SU-DHL-6 (cell line): ENCODE measurements around the gene NOTUM.

Source experiments
- H2AFZ ChIP-seq: fragments of 200-600 bp; sonication (generic); 2 replicates; pipeline ENCODE4 v1.6.1; 2014; ENCODE audit warnings: low read depth, mild to moderate bottlenecking, moderate library complexity, mixed read lengths, antibody characterized with exemption, low read length; ENCODE audit not compliant: severe bottlenecking
- H3F3A ChIP-seq: fragments of 200-600 bp; shearing (Covaris generic); 2 replicates; pipeline ENCODE4 v1.6.0; 2016; ENCODE audit warnings: antibody characterized with exemption, mild to moderate bottlenecking; ENCODE audit not compliant: insufficient read depth
- H3K27ac ChIP-seq: fragments of 200-600 bp; sonication (generic); 2 replicates; pipeline ENCODE4 v1.5.1; 2016; ENCODE audit warnings: low read depth, mild to moderate bottlenecking, low read length, moderate library complexity, mixed read lengths
- H3K27me3 ChIP-seq: fragments of 200-600 bp; sonication (generic), shearing (Covaris generic); 2 replicates; pipeline ENCODE4 v1.6.0; 2014; ENCODE audit warnings: mild to moderate bottlenecking, low read length
- H3K36me3 ChIP-seq: fragments of 200-600 bp; sonication (generic); 2 replicates; pipeline ENCODE4 v1.6.1; 2014; ENCODE audit warnings: mild to moderate bottlenecking, low read length, mixed read lengths
- H3K4me2 ChIP-seq: fragments of 300-600, 200-600 bp; shearing (Covaris generic), sonication (generic); 2 replicates; pipeline ENCODE4 v1.6.0; 2014; ENCODE audit warnings: low read length, low read depth, mild to moderate bottlenecking; ENCODE audit not compliant: poor library complexity, severe bottlenecking
- H3K4me3 ChIP-seq: fragments of 200-600 bp; sonication (generic); 2 replicates; pipeline ENCODE4 v1.5.1; 2014; ENCODE audit warnings: antibody characterized with exemption, low read length, mild to moderate bottlenecking, mixed read lengths; ENCODE audit not compliant: insufficient read depth, poor library complexity, severe bottlenecking
- H3K79me2 ChIP-seq: fragments of 200-600 bp; sonication (generic); 2 replicates; pipeline ENCODE4 v1.6.1; 2014; ENCODE audit warnings: mild to moderate bottlenecking, low read length, moderate library complexity; ENCODE audit not compliant: insufficient read depth
- H3K9ac ChIP-seq: fragments of 200-600 bp; sonication (generic); 2 replicates; pipeline ENCODE4 v1.7.0; 2014; ENCODE audit warnings: mild to moderate bottlenecking, low read length
- H3K9me2 ChIP-seq: fragments of 200-600 bp; sonication (generic); replicated peaks from 2 replicates; pipeline ENCODE4 v1.6.1; 2014; ENCODE audit warnings: low read length; ENCODE audit not compliant: insufficient read depth
- H3K9me3 ChIP-seq: fragments of 200-600 bp; sonication (generic); 2 replicates; pipeline ENCODE4 v1.6.1; 2014; ENCODE audit warnings: low read length, mixed read lengths; ENCODE audit not compliant: insufficient read depth
- H4K20me1 ChIP-seq: fragments of 200-600 bp; sonication (generic); 2 replicates; pipeline ENCODE4 v1.6.1; 2014; ENCODE audit warnings: low read depth, mild to moderate bottlenecking, antibody characterized with exemption, low read length, moderate library complexity, mixed read lengths
- EZH2phosphoT487 ChIP-seq: fragments of 200-600 bp; sonication (generic), shearing (Covaris generic); conservative IDR thresholded peaks from 2 replicates; pipeline ENCODE4 v1.6.1; 2018; ENCODE audit warnings: mild to moderate bottlenecking, antibody characterized with exemption, low read length, moderate library complexity, mixed read lengths
- TF ChIP-seq, protein P1 (sequence below): fragments of 200-600 bp; sonication (generic); IDR thresholded peaks from one replicate; pipeline ENCODE4 v1.5.1; 2017; ENCODE audit warnings: antibody characterized with exemption, mild to moderate bottlenecking, low read length, moderate library complexity; ENCODE audit not compliant: insufficient read depth, poor library complexity, severe bottlenecking

The NOTUM gene

DNA sequence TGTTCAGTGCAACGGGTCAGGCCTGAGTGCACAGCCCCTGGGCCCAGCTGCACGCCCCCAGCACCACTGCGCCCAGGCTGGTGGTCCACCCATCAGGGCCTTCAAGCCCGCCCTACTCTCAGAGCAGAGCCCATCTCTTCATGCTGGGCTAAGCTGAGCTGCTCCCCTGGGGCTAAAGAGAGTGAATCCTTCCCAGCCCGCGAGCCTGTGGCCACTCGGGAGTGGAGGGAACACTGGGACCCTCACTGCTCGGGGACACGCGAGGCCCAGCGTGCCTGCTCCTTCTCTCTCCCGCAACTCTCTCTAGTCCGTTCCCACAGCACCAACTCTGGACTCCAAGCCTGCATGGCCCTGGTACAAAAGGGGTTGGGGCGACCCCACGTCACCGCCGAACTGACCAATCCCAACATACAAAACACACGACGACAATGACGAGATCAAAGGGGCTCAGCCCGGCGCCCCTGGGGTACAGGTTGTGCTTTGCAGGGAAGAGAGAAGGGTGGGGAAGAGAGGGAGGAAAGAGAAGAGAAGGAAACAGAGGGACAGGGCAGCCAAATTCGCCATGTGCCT is 38.9 kb downstream of the NOTUM start:
- H3K27ac ChIP-seq, result no peak overlapping the region
- H3K9me2 ChIP-seq, result no peaks in the 10 kb centered on the region
- H3K4me2 ChIP-seq, result no peak overlapping the region
- no peaks in the 10 kb centered on the region for H3K9me3 ChIP-seq
- peaks cover 73% of the 10 kb centered on the region for H3K79me2 ChIP-seq
- H3K4me3 ChIP-seq, result no peak overlapping the region
- no peak overlapping the region for H3K9ac ChIP-seq
- no peaks in the 10 kb centered on the region for H3K36me3 ChIP-seq
- H2AFZ ChIP-seq, result no peak overlapping the region
- H4K20me1 ChIP-seq, result no peaks in the 10 kb centered on the region
- H3F3A ChIP-seq, result no peaks in the 10 kb centered on the region
- no peak for TF ChIP-seq EZH2phosphoT487
- TF ChIP-seq, protein P1, sequence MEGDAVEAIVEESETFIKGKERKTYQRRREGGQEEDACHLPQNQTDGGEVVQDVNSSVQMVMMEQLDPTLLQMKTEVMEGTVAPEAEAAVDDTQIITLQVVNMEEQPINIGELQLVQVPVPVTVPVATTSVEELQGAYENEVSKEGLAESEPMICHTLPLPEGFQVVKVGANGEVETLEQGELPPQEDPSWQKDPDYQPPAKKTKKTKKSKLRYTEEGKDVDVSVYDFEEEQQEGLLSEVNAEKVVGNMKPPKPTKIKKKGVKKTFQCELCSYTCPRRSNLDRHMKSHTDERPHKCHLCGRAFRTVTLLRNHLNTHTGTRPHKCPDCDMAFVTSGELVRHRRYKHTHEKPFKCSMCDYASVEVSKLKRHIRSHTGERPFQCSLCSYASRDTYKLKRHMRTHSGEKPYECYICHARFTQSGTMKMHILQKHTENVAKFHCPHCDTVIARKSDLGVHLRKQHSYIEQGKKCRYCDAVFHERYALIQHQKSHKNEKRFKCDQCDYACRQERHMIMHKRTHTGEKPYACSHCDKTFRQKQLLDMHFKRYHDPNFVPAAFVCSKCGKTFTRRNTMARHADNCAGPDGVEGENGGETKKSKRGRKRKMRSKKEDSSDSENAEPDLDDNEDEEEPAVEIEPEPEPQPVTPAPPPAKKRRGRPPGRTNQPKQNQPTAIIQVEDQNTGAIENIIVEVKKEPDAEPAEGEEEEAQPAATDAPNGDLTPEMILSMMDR, result no peak
- H3K27me3 ChIP-seq, result no peaks in the 10 kb centered on the region

DNA sequence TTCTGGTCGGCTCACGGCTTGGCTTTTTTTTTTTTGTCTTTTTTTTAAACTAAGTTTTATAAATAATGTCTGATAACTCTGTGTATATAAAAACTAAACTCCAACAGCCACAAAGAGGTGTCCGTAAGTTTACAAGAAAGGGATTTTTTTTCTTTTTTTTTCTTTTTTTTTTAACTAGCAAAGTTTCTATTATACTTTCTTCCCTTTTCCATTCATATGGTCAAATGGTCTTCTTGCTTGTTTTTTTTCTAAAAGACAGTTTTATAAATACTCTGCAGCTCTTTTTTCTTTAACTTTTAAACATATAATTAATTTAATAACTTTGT is 39.5 kb downstream of the NOTUM start:
- Histone ChIP-seq H3K4me2 (no peak overlapping the region), H3K27me3 (no peaks in the 10 kb centered on the region), H3K4me3 (no peak overlapping the region), H3K9ac (no peak overlapping the region), H3K9me3 (no peaks in the 10 kb centered on the region), H3K9me2 (no peaks in the 10 kb centered on the region), H4K20me1 (no peaks in the 10 kb centered on the region), H3K79me2 (peaks cover 73% of the 10 kb centered on the region), H3K27ac (no peak overlapping the region), H3K36me3 (no peaks in the 10 kb centered on the region), H3F3A (no peaks in the 10 kb centered on the region), H2AFZ (no peak overlapping the region)
- TF ChIP-seq, protein P1, result no peak
- TF ChIP-seq EZH2phosphoT487, result no peak

DNA sequence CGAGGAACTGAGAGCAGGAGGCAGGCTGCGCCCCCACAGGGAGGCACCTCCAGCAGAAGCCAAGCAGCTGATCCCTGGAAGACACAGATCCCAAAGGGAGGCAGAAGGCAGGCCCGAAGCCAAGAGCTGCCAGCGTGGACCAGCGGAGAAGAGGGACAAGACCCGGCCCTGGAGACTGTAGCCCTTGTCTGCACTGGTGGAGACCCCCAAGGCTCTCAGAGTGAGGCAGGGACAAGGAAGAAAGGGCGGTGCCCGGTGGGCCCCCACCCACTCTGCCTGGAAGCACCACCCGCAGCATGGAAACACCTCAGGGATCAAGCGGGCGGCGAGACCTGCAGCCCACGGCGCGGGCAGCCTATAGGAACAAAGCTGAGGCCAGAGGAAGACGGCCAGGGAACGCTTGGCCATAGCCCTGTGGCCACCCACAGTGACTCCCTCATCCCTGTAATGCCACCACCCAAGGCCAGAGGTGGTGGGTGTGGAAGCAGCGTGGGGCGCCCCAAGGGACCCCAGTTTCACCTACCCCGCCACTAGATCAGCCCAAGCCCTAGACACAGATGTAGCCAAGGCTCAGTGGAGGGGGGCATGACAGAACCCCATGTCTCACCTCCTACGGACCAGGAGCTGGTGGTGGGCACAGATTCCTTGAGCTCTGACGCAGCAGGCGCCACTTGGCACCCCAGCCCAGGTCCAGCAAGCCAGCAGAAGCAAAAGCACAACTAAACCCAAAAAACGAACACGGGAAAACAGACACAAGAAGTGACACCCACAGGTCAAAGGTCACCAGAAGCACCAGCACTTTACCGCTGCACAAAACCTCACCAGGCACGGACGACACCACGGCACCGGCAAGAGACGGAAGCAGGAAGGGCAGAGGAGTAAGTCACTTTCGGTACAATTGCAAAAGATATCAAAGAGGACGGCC is 40.1 kb downstream of the NOTUM start:
- no peaks in the 10 kb centered on the region for H3K9me2 ChIP-seq
- no peak overlapping the region for H3K27ac ChIP-seq
- H3K9ac ChIP-seq, result no peak overlapping the region
- H3K4me3 ChIP-seq, result no peak overlapping the region
- H2AFZ ChIP-seq, result no peak overlapping the region
- H3F3A ChIP-seq, result no peaks in the 10 kb centered on the region
- no peak for TF ChIP-seq EZH2phosphoT487
- TF ChIP-seq, protein P1, result no peak
- peaks cover 73% of the 10 kb centered on the region for H3K79me2 ChIP-seq
- no peaks in the 10 kb centered on the region for H3K36me3 ChIP-seq
- H3K27me3 ChIP-seq, result no peaks in the 10 kb centered on the region
- no peaks in the 10 kb centered on the region for H3K9me3 ChIP-seq
- H4K20me1 ChIP-seq, result no peaks in the 10 kb centered on the region
- H3K4me2 ChIP-seq, result no peak overlapping the region
